ENCODE results near the gene SMAD2. TPM values are rescaled to one million over a fixed set of nuclear protein-coding genes. Genes with fewer than 3 reads are reported as not detected.
"Not testable (repeated sequence)": the region's sequence is repeated elsewhere in the genome, so short reads cannot be mapped to it uniquely, and the experiment has no call there.

SMAD2 gene
- total RNA-seq, 2 experiments from 2014 or later, result 215 to 222 TPM

DNA sequence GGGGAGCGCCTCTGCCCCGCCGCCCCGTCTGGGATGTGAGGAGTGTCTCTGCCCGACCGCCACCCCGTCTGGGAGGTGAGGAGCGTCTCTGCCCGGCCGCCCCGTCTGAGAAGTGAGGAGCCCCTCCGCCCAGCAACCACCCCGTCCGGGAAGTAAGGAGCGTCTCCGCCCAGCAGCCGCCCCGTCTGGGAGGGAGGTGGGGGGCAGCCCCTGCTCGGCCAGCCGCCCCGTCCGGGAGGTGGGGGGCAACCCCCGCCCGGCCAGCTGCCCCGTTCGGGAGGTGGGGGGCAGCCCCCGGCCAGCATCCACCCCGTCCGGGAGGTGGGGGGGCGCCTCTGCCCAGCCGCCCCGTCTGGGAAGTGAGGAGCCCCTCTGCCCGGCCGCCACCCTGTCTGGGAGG, 102.4 kb downstream of the SMAD2 start:
- H3K27ac Mint-ChIP-seq; CTCF ChIA-PET; H3K4me3 Mint-ChIP-seq; H3K27me3 Mint-ChIP-seq; intact Hi-C loops (cut with micrococcal nuclease); H3K4me1 Mint-ChIP-seq (ENCODE audit: low read depth); DNase-seq; POLR2A ChIA-PET; H3K9me3 Mint-ChIP-seq: not testable (repeated sequence)
- peaks cover 53% of the 10 kb centered on the region for H3K36me3 Mint-ChIP-seq

DNA sequence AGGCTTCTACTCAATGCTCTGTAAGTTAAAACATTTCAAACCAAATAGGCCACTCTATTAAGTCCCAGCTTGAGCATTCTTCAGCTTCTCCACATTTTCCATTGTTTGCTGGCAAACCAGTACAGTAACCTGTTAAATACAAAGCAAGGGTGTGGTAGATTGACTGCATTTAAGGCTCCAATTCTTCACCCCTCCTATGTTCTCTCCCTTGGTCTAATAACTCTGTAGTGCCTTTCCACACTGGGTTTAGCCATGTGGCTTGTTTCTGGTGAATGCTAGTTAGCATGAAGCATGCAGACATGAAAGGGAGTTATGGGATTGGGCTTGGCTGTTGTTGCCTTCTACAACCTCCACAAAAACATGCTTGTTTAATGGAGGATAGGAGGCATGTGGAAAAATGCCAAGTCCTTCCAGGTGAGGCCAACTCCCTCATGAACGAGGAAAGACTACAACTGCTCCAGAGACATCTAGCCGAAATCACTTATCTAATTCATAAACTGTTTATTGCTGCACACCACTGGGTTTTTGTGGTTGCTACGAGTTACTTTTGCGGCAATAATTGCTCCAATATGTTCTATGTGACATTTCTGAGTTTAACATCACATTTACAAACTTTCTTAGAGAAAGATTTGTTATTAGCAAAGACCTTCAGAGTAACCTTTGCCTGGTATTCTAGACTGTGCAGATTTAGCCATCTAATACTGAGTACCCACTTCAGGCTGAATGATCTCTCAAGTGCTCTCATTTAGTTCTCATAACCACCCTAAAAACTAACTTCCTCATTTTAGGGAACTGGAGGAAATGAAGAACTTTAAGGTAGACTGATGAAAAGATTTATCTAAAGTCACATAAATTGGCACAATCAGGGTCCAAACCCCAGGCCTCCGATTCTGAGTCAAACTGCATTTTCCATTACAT, 104.0 kb downstream of the SMAD2 start:
- H3K27me3 Mint-ChIP-seq, result no peaks in the 10 kb centered on the region
- ChIA-PET CTCF (no interaction called here), POLR2A (no interaction called here)
- DNase-seq, result no peak
- H3K36me3 Mint-ChIP-seq, result peaks cover 46% of the 10 kb centered on the region
- peaks cover 6% of the 10 kb centered on the region for H3K4me1 Mint-ChIP-seq (ENCODE audit: low read depth)
- peaks cover 3% of the 10 kb centered on the region for H3K9me3 Mint-ChIP-seq
- H3K4me3 Mint-ChIP-seq, result no peak overlapping the region
- no peak overlapping the region for H3K27ac Mint-ChIP-seq
- intact Hi-C loops (cut with micrococcal nuclease), result no loop called here

DNA sequence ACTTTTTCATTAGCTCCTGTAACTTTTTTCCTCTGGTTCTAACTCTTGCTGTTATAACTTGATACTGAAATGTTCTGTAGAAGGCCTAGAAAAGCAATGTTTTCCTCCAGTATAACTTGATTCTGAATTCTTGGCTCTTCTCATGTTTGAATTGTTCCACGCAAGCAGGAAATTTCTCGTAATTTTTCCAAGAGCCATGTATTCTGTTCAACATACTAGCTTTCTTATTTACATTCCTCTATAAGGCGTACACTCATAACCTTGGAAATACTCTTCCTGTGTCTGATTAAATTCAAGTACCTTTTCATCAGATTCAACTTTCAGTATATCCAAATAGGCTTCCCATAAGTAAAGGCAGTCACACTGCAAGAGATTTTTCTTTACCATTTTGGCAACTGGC, 109.1 kb downstream of the SMAD2 start:
- ChIA-PET POLR2A (interaction anchor here (0.6 to 1.6 kb wide), 2 partner anchors 9 to 108 kb away, joined by 3 to 4 read pairs; no protein-coding TSS in a partner anchor), CTCF (no interaction called here)
- Mint-ChIP-seq H3K27ac (no peak overlapping the region), H3K4me1 (ENCODE audit: low read depth) (peaks cover 3% of the 10 kb centered on the region), H3K36me3 (peaks cover 20% of the 10 kb centered on the region), H3K9me3 (no peaks in the 10 kb centered on the region), H3K27me3 (no peaks in the 10 kb centered on the region), H3K4me3 (no peak overlapping the region)
- intact Hi-C loops (cut with micrococcal nuclease), result no loop called here
- no peak for DNase-seq

DNA sequence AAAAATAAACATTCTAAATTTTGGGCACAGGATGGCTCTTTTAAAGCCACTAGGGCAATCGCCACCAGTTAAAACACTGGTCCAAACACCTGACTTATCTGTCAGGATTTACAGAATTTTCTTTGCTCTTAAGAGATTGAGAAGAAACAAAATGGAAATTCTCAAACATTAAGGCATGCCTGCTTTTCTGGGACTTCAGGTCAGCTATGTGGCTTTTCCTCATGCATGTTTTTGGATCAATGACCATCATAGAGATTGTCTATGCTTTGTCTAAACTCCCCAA, 112.7 kb downstream of the SMAD2 start:
- peaks cover 3% of the 10 kb centered on the region for H3K4me1 Mint-ChIP-seq (ENCODE audit: low read depth)
- POLR2A ChIA-PET, result no interaction called here
- CTCF ChIA-PET, result no interaction called here
- no peaks in the 10 kb centered on the region for H3K27me3 Mint-ChIP-seq
- H3K9me3 Mint-ChIP-seq, result no peaks in the 10 kb centered on the region
- no peak for DNase-seq
- no peak overlapping the region for H3K27ac Mint-ChIP-seq
- peaks cover 12% of the 10 kb centered on the region for H3K36me3 Mint-ChIP-seq
- no peak overlapping the region for H3K4me3 Mint-ChIP-seq
- intact Hi-C loops (cut with micrococcal nuclease), result no loop called here

DNA sequence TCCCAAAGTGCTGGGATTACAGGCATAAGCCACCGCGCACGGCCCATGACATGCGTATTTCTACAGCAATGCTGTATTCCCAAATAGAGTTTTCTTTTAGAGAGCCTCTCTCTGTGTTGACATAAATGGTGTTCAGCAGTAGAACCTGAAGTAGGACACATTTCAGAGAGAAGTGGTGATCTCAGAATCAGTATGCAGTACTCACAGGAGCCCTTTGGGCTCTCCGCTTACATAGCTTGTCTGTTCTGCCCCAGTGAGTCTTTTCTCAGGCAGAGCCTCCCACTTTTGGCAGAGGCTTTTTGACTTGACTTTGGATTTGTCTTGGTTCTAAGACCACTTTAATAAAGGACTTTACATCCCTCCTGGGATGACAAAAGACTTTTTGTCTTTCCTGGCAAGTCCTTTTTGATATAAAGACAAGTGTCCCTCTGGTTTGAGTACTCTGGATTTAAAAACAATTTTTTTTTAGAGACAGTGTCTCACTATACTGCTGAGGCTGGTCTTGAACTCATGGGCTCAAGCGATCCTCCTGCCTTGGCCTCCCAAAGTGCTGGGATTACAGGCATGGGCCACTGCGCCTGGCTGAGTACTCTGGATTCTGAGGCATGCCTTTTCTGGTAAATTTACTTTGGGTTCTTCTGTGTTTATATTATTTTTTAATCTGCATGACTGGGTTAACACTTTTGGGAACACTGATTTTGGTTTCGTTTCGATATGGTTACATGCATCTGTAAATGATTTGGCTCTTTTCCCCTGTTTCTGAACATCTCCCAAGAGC, 113.3 kb downstream of the SMAD2 start:
- Mint-ChIP-seq H3K27ac (no peak overlapping the region), H3K27me3 (no peaks in the 10 kb centered on the region), H3K9me3 (no peaks in the 10 kb centered on the region), H3K4me1 (ENCODE audit: low read depth) (peaks cover 3% of the 10 kb centered on the region), H3K4me3 (no peak overlapping the region), H3K36me3 (peaks cover 9% of the 10 kb centered on the region)
- DNase-seq, result no peak
- ChIA-PET POLR2A (no interaction called here), CTCF (no interaction called here)
- intact Hi-C loops (cut with micrococcal nuclease), result no loop called here

DNA sequence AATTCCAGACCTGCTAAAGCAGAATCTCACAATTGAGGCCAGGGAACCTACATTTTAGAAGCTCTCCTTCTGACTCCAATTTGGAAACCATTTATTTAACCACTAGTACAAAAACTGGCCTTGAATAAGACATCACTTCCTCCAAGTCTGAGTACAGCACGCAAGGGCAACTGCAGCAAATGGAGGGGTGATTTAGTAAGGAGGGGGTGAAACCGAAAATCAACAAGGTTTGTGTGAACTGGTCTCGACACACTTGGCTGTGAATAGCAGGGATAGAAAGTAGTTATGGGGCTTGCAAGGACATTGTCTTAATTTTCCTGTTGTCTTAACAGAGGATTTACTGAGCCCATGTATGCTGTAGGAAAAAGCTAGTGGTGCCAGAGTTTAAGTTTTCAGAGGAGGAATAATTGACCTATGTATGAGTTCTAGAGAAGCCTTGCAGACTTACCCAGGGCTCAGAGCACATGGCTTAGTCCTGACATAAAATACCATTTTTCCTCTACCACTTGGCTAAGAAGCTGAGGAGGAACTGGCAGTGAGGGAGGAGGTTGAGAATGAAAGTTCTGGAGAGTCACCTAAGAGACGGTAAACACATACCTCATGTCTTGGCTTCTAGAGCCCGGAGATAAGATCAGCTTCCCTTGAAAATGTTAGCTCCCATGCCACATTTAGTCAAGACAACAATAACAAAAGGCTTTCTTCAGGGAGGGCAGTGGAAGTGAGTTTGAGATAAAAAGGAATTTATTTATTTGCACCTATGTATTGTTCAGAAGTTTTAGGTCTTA, 114.8 kb downstream of the SMAD2 start:
- DNase-seq, result no peak
- no peaks in the 10 kb centered on the region for H3K4me1 Mint-ChIP-seq (ENCODE audit: low read depth)
- H3K36me3 Mint-ChIP-seq, result peaks cover 6% of the 10 kb centered on the region
- ChIA-PET POLR2A (interaction anchor here (0.7 to 1.0 kb wide), 2 partner anchors 10 to 115 kb away, joined by 3 read pairs; no protein-coding TSS in a partner anchor), CTCF (no interaction called here)
- H3K27me3 Mint-ChIP-seq, result no peaks in the 10 kb centered on the region
- no peaks in the 10 kb centered on the region for H3K9me3 Mint-ChIP-seq
- no peak overlapping the region for H3K27ac Mint-ChIP-seq
- intact Hi-C loops (cut with micrococcal nuclease), result no loop called here
- H3K4me3 Mint-ChIP-seq, result no peak overlapping the region

DNA sequence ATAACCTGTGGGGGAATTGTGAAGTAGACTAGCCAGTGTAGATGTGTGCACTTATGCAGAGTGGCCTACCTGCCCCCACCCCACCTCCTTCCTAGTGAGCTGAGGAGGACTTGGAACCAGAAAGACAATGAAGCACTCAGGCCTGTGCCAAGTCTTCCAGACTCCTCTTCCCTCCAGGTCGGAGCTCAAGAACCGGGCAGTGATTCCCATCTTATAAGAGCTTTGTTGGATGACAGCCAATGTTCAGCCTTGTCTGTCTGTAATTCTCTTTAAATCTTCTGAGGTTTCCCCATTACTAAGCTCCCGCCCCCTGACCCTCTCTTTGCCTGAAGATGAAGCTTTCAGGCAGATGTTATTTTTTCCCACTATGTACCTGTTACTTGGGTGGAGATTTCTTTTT, 121.0 kb downstream of the SMAD2 start:
- Mint-ChIP-seq H3K4me3 (no peak overlapping the region), H3K36me3 (no peaks in the 10 kb centered on the region), H3K27me3 (no peaks in the 10 kb centered on the region), H3K9me3 (peaks cover 4% of the 10 kb centered on the region), H3K4me1 (ENCODE audit: low read depth) (no peaks in the 10 kb centered on the region), H3K27ac (no peak overlapping the region)
- no peak for DNase-seq
- intact Hi-C loops (cut with micrococcal nuclease), result no loop called here
- ChIA-PET CTCF (no interaction called here), POLR2A (no interaction called here)

DNA sequence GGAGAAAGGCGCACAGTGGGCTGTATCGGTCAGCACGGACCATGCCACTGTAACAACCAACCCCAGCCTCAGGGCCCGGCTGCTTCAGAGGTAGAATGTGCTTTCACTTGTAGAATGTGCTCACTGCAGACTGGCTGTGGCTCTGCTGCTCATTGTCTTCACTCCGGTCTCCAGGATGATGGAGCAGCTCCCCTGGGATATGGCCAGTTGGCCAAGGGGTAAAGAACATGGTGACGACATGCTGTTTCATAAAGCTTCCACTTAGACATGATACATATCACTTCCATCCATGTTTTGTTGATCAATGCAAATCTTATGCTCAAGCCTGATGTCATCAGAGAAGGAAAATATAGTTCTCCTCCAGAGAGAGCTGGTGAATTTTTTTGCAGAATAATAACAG, 127.7 kb downstream of the SMAD2 start:
- Mint-ChIP-seq H3K36me3 (no peaks in the 10 kb centered on the region), H3K9me3 (peaks cover 4% of the 10 kb centered on the region), H3K27ac (no peak overlapping the region), H3K4me3 (no peak overlapping the region), H3K4me1 (ENCODE audit: low read depth) (no peaks in the 10 kb centered on the region), H3K27me3 (peaks cover 2% of the 10 kb centered on the region)
- no peak for DNase-seq
- ChIA-PET CTCF (no interaction called here), POLR2A (no interaction called here)
- intact Hi-C loops (cut with micrococcal nuclease), result no loop called here

DNA sequence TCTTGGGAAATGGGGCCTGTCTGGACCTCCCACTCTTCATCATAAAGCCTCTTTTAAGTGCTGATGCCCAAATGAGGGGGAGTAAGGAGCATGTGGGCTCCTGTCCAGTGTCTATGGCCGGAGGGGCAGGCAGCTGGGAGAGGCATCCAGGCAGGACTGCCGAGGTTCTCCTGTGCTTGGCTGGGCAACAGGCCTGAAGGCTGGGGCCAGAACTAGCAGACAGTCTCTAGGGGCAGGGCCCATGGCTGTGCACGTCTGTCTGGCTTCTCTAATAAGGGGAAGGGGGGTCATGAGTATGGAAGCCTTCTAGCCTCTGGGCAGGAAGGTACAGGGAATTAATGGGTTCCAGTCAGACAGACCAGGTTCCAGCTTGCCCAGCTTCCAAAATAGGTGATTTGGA, 128.6 kb downstream of the SMAD2 start:
- no peak for DNase-seq
- intact Hi-C loops (cut with micrococcal nuclease), result no loop called here
- H3K4me1 Mint-ChIP-seq (ENCODE audit: low read depth), result no peaks in the 10 kb centered on the region
- H3K27ac Mint-ChIP-seq, result no peak overlapping the region
- ChIA-PET CTCF (no interaction called here), POLR2A (no interaction called here)
- H3K27me3 Mint-ChIP-seq, result peaks cover 3% of the 10 kb centered on the region
- H3K9me3 Mint-ChIP-seq, result peaks cover 4% of the 10 kb centered on the region
- no peaks in the 10 kb centered on the region for H3K36me3 Mint-ChIP-seq
- H3K4me3 Mint-ChIP-seq, result no peak overlapping the region

DNA sequence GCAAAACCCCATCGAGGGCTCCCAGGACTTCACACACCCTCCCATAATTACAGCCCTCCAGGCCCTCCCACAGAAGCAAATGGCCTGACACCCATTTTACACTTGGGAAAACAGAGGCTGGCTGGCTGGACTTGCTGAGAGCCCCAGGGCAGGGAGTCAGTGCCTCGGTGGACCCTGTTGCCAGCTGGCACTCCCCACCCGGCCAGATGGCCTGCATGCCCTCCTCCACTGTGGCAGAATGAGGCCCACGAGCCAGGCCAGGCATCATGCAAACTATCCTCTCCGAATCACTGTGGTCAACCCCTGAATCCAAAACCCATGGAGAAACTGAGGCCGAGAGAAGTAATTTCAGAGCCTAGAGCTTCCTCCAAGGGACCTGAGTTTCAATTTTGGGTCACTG, 129.7 kb downstream of the SMAD2 start:
- Mint-ChIP-seq H3K4me1 (ENCODE audit: low read depth) (no peaks in the 10 kb centered on the region), H3K27me3 (peaks cover 5% of the 10 kb centered on the region), H3K4me3 (no peak overlapping the region), H3K36me3 (no peaks in the 10 kb centered on the region), H3K9me3 (peaks cover 3% of the 10 kb centered on the region), H3K27ac (no peak overlapping the region)
- no peak for DNase-seq
- POLR2A ChIA-PET, result no interaction called here
- CTCF ChIA-PET, result no interaction called here
- intact Hi-C loops (cut with micrococcal nuclease), result no loop called here

DNA sequence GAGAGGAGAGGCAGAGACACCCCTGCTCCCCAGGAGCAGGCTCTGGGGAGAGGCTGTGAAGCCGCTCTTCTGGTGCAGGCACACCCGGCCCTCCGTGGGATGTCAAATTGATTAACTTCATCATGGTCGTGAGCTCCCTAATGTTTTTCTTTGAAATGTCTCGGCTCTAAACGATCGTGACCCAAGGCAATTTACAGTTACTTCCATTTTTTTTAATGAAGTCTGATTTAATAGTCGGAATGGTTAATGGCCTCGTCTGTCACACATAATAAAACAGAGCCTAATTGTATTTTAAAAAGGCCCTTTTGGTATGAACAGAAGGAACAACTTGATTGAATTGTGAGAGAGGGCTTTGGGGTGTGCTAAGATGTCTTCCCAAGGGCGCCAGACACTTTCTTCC, 130.2 kb downstream of the SMAD2 start:
- H3K27ac Mint-ChIP-seq, result no peak overlapping the region

DNA sequence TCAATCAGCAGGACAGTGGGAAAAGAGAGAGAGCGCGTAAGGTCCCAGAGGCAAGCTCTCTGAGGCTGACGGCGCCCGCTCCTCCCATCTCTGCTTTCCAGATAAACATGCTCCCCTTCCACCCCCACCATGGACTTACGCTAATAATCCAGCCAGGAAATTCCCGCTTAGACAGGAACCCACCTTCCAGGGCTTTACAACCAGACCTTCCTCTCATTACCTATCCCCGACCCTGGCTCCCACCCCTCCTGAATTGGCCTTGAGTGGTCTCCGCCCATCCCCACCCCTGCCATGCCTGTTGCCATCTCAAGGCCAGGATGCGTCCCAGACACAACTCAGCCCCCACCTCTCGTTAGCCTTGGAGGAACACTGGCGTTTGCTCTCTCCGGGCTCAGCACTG, 131.1 kb downstream of the SMAD2 start:
- Mint-ChIP-seq H3K27me3 (peaks cover 11% of the 10 kb centered on the region), H3K4me1 (ENCODE audit: low read depth) (no peaks in the 10 kb centered on the region), H3K27ac (no peak overlapping the region), H3K36me3 (no peaks in the 10 kb centered on the region), H3K9me3 (no peaks in the 10 kb centered on the region), H3K4me3 (no peak overlapping the region)
- intact Hi-C loops (cut with micrococcal nuclease), result no loop called here
- ChIA-PET CTCF (no interaction called here), POLR2A (no interaction called here)
- no peak for DNase-seq

More for the DNA sequence above, 130.2 kb downstream of the SMAD2 start:
- intact Hi-C loops (cut with micrococcal nuclease), result no loop called here
- H3K36me3 Mint-ChIP-seq, result no peaks in the 10 kb centered on the region
- ChIA-PET CTCF (no interaction called here), POLR2A (no interaction called here)
- H3K4me1 Mint-ChIP-seq (ENCODE audit: low read depth), result no peaks in the 10 kb centered on the region
- no peak overlapping the region for H3K4me3 Mint-ChIP-seq
- peaks cover 2% of the 10 kb centered on the region for H3K9me3 Mint-ChIP-seq
- DNase-seq, result no peak
- peaks cover 10% of the 10 kb centered on the region for H3K27me3 Mint-ChIP-seq
